K562 (cell line): ENCODE results near the gene SUMF2. TPM values are rescaled to one million over a fixed set of nuclear protein-coding genes. Genes with fewer than 3 reads are reported as not detected.
"Not testable (repeated sequence)": the region's sequence is repeated elsewhere in the genome, so short reads cannot be mapped to it uniquely, and the experiment has no call there.

Source experiments
- ATAC-seq: fragments of 200-7000 bp; cut with Tn5 transposase; 3 replicates; pipeline ENCODE4 v1.9.1; 2020; ENCODE audit warnings: moderate library complexity
- BruUV-seq: library from RNA; stranded (reverse); fragments of 400-500 nt; replicated peaks from 2 replicates; lab custom pipeline; 2021; lab: Mats Ljungman, UMichigan
- CTCF ChIA-PET: fragments of 300-600 bp; formaldehyde crosslinking; extraction: SDS; loops from one replicate; lab custom pipeline; 2021; ENCODE audit warnings: low intra/inter-chr PET ratio; lab: Yijun Ruan, JAX
- POLR2A ChIA-PET: fragments of 300-600, 350-650 bp; sonication (Branson Sonifier 250); formaldehyde crosslinking; extraction: SDS; loops from one replicate; lab custom pipeline; 2021; ENCODE audit warnings: antibody characterized with exemption, inconsistent platforms; lab: Yijun Ruan, JAX
- DNase-seq, 4 experiments: peaks; one replicate each; pipeline versions ENCODE4 v3.0.0 to v3.0.0-alpha.2; 2011 to 2018; ENCODE audit warnings: low spot score in 3 of 4, mixed read lengths in 3 of 4; ENCODE audit errors: extremely low read depth in 1 of 4
- FAIRE-seq: peaks from 2 replicates; lab custom pipeline; 2011; peaks lifted over from hg19 to GRCh38; lab: Jason Lieb, UNC
- H2AFZ ChIP-seq: 2 replicates; pipeline ENCODE4 v1.6.0; 2011; ENCODE audit warnings: low read depth, low read length, control low read depth, inconsistent platforms
- H3K27ac ChIP-seq: fragments of 200-600 bp; 3 replicates; pipeline ENCODE4 v1.8.0; 2011; ENCODE audit warnings: low read depth, mild to moderate bottlenecking, control low read depth, inconsistent platforms, low read length, moderate library complexity, mixed read lengths; ENCODE audit errors: extremely low read depth
- H3K27me3 ChIP-seq, 2 experiments: fragments of 300-600 bp in 1 of 2; 2 replicates in 1 of 2; 3 replicates in 1 of 2; pipeline versions ENCODE4 v1.6.0 to v1.8.0; 2011; ENCODE audit warnings: inconsistent platforms in 2 of 2, low read length in 2 of 2, mild to moderate bottlenecking in 1 of 2, mixed read lengths in 1 of 2, moderate library complexity in 1 of 2; ENCODE audit not compliant: control insufficient read depth in 2 of 2, insufficient read depth in 2 of 2
- H3K36me3 ChIP-seq: fragments of 300-600 bp; 3 replicates; pipeline ENCODE4 v1.8.0; 2011; ENCODE audit warnings: mild to moderate bottlenecking, low read length, inconsistent platforms; ENCODE audit not compliant: control insufficient read depth, insufficient read depth
- H3K4me1 ChIP-seq, 2 experiments: fragments of 200-600 bp in 1 of 2; replicated peaks in 1 of 2; 2 replicates in 1 of 2; 3 replicates in 1 of 2; pipeline versions ENCODE4 v1.5.1 to v1.8.0; 2011; ENCODE audit warnings: inconsistent platforms in 2 of 2, low read length in 2 of 2, mild to moderate bottlenecking in 1 of 2, mixed read lengths in 1 of 2, moderate library complexity in 1 of 2; ENCODE audit not compliant: control insufficient read depth in 2 of 2, insufficient read depth in 2 of 2
- H3K4me2 ChIP-seq: 2 replicates; pipeline ENCODE4 v1.6.1; 2011; ENCODE audit warnings: low read length, control low read depth, inconsistent platforms, mixed read lengths; ENCODE audit not compliant: insufficient read depth
- H3K4me3 ChIP-seq: fragments of 200-600 bp; sonication (generic), shearing (Covaris generic); 2 replicates; pipeline ENCODE4 v1.5.1; 2016; ENCODE audit warnings: control low read depth, inconsistent platforms
- H3K79me2 ChIP-seq: fragments of 200-600 bp; 3 replicates; pipeline ENCODE4 v1.8.0; 2011; ENCODE audit warnings: low read length, inconsistent platforms; ENCODE audit not compliant: control insufficient read depth, insufficient read depth
- H3K9ac ChIP-seq, 2 experiments: 2 replicates each; pipeline versions ENCODE4 v1.6.0 to v1.6.1; 2011; ENCODE audit warnings: low read depth in 2 of 2, low read length in 2 of 2, control low read depth in 1 of 2, inconsistent platforms in 1 of 2, mild to moderate bottlenecking in 1 of 2, mixed read lengths in 1 of 2; ENCODE audit not compliant: insufficient read depth in 1 of 2
- H3K9me1 ChIP-seq: one replicate; pipeline ENCODE4 v1.6.0; 2011; ENCODE audit warnings: inconsistent platforms, mild to moderate bottlenecking, low read length, moderate library complexity; ENCODE audit not compliant: control insufficient read depth, insufficient read depth
- H3K9me3 ChIP-seq: replicated peaks from 2 replicates; pipeline ENCODE4 v1.5.1; 2011; ENCODE audit warnings: low read depth, low read length, inconsistent platforms; ENCODE audit not compliant: control insufficient read depth, insufficient read depth
- H4K20me1 ChIP-seq: replicated peaks from 2 replicates; pipeline ENCODE4 v1.6.1; 2011; ENCODE audit warnings: low read length, inconsistent platforms, mixed read lengths; ENCODE audit not compliant: control insufficient read depth, insufficient read depth
- FOXA1 ChIP-seq: fragments of 450-650 bp; IDR thresholded peaks from 2 replicates; pipeline ENCODE4 v1.6.1; 2016; ENCODE audit warnings: mild to moderate bottlenecking, borderline replicate concordance
- FOXO4 ChIP-seq: fragments of 450-650 bp; formaldehyde crosslinking; IDR thresholded peaks from 2 replicates; pipeline ENCODE4 v1.4.0; 2020; ENCODE audit warnings: mild to moderate bottlenecking, moderate library complexity
- MBD2 ChIP-seq: sonication (generic); IDR thresholded peaks from 2 replicates; pipeline ENCODE4 v1.6.1; 2016; ENCODE audit warnings: low read depth, borderline replicate concordance
- MECOM ChIP-seq: fragments of 250-450 bp; sonication (Bioruptor Pico); IDR thresholded peaks from 2 replicates; pipeline ENCODE4 v1.8.0; 2022; ENCODE audit warnings: inconsistent platforms
- MTA2 ChIP-seq: fragments of 450-650 bp; IDR thresholded peaks from 2 replicates; pipeline ENCODE4 v1.6.1; 2016; ENCODE audit warnings: low read depth
- MTF1 ChIP-seq: fragments of 250-450 bp; sonication (Bioruptor Pico); IDR thresholded peaks from 2 replicates; pipeline ENCODE4 v1.9.0; 2021; ENCODE audit warnings: moderate library complexity, mild to moderate bottlenecking, inconsistent platforms, borderline replicate concordance
- POLR2AphosphoS5 ChIP-seq: IDR thresholded peaks from 2 replicates; pipeline ENCODE4 v1.6.1; 2011; ENCODE audit warnings: mild to moderate bottlenecking, low read depth, low read length, moderate library complexity; ENCODE audit not compliant: control insufficient read depth, insufficient read depth
- TAL1 ChIP-seq: fragments of 450-650 bp; IDR thresholded peaks from 2 replicates; pipeline ENCODE4 v1.6.1; 2016; ENCODE audit warnings: mild to moderate bottlenecking
- THAP12 ChIP-seq: fragments of 250-450 bp; sonication (Bioruptor Pico); IDR thresholded peaks from 2 replicates; pipeline ENCODE4 v1.9.0; 2021; ENCODE audit warnings: mild to moderate bottlenecking, inconsistent platforms
- ZNF785 ChIP-seq: fragments of 250-450 bp; sonication (Bioruptor Pico); IDR thresholded peaks from 2 replicates; pipeline ENCODE4 v1.4.0; 2020; ENCODE audit warnings: mild to moderate bottlenecking
- WGBS: fragments of 100-300 bp; shearing (Covaris generic); methylation state at CpG from one replicate; pipeline ENCODE4 v1.1.6; 2016; ENCODE audit warnings: low coverage, mixed read lengths; ENCODE audit not compliant: insufficient coverage; ENCODE audit errors: missing lambda C conversion rate; 5-methylcytosine and 5-hydroxymethylcytosine counted together
- in situ Hi-C: fragments of 300-500 bp; cut with MboI; formaldehyde crosslinking; loops from 4 replicates; pipeline ENCODE4 v1.15.0; 2018; ENCODE audit warnings: inconsistent platforms, mixed read lengths
- intact Hi-C: fragments of 100-400 bp; cut with micrococcal nuclease; formaldehyde crosslinking; loops from 2 replicates; pipeline ENCODE4 v1.14.2; 2022
- polyA plus RNA-seq, 8 experiments: library from polyadenylated mRNA; depleted of rRNA in 4 of 8; stranded (reverse) in 5 of 8; unstranded in 3 of 8; fragments of >200 nt; fragmentation: Nextera tagmentation in 2 of 8; fragmentation: Illumina TruSeq in 1 of 8; extraction: Ambion mirVana in 2 of 8; extraction: Trizol in 1 of 8; gene quantifications; 2 replicates each; pipeline versions ENCODE4 v1.2.1 to v1.2.3, GENCODE V29; 2011 to 2014; ENCODE audit warnings: inconsistent platforms in 1 of 8, missing spikeins in 1 of 8
- total RNA-seq, 7 experiments: library from RNA; depleted of rRNA in 6 of 7; stranded (reverse); fragments of >200 nt in 6 of 7; fragmentation: Illumina TruSeq in 2 of 7; extraction: Trizol in 2 of 7; gene quantifications; 2 replicates each; pipeline versions ENCODE4 v1.2.1 to v1.2.3, GENCODE V29; 2011 to 2021; ENCODE audit warnings: low replicate concordance in 1 of 7

SUMF2 gene
- total and polyA plus RNA-seq, 9 of the 15 experiments (the other 6 are each of a cell fraction or from before 2014, with no cell fraction given): 39.0 to 113 (median 67.7) TPM

- 0 out of 2 replicates have a peak, but pooled peaks have one; percentile 22 for TF ChIP-seq FOXO4 (CRISPR knock-in tag)
- peak; percentile 96 for TF ChIP-seq THAP12 (CRISPR knock-in tag)
- TF ChIP-seq ZNF785: no peak
- TF ChIP-seq MTF1 (CRISPR knock-in tag): no peak
- TF ChIP-seq FOXA1: no peak
- no peak for TF ChIP-seq MECOM
- TF ChIP-seq MBD2: peak; percentile 71; the same call in 1 of the 2 replicates
- peak; percentile 84 for TF ChIP-seq POLR2AphosphoS5
- TF ChIP-seq MTA2: no peak
- no peak for TF ChIP-seq TAL1
These were observed at the start of gene SUMF2 (continued) for GRCh38 chr7:56063882-56064625.

- H3K9ac ChIP-seq, ATAC-seq, H3K9me3 ChIP-seq, H3K27ac ChIP-seq, FAIRE-seq, H3K4me3 ChIP-seq, H4K20me1 ChIP-seq, H2AFZ ChIP-seq, CTCF ChIA-PET, H3K79me2 ChIP-seq, in situ Hi-C loops, H3K4me1 ChIP-seq, DNase-seq, H3K4me2 ChIP-seq, BruUV-seq, H3K9me1 ChIP-seq, H3K27me3 ChIP-seq, intact Hi-C loops: not testable (repeated sequence)
- peaks cover 25% of the 10 kb centered on the region; the same call in 2 of the 3 replicates for H3K36me3 ChIP-seq
- WGBS: 93% methylated on average over 1 of the region's 3 CpGs
- POLR2A ChIA-PET: interaction anchor here (0.6 to 1.7 kb wide), 3 partner anchors 9 to 96 kb away, joined by 3 to 4 read pairs (median 3); no protein-coding TSS in a partner anchor
These were observed 47.1 kb upstream of the SUMF2 start for GRCh38 chr7:56017015-56017414.
